ENCODE results near the gene ZNF780B.
"Not testable (repeated sequence)": the region's sequence is repeated elsewhere in the genome, so short reads cannot be mapped to it uniquely, and the experiment has no call there.

The ZNF780B gene

GRCh38 chr19:40053491-40053890, 2.5 kb downstream of the ZNF780B start:
- no peak for DNase-seq (ENCODE audit: extremely low read depth, low read depth)
- TF ChIP-seq, protein P1, sequence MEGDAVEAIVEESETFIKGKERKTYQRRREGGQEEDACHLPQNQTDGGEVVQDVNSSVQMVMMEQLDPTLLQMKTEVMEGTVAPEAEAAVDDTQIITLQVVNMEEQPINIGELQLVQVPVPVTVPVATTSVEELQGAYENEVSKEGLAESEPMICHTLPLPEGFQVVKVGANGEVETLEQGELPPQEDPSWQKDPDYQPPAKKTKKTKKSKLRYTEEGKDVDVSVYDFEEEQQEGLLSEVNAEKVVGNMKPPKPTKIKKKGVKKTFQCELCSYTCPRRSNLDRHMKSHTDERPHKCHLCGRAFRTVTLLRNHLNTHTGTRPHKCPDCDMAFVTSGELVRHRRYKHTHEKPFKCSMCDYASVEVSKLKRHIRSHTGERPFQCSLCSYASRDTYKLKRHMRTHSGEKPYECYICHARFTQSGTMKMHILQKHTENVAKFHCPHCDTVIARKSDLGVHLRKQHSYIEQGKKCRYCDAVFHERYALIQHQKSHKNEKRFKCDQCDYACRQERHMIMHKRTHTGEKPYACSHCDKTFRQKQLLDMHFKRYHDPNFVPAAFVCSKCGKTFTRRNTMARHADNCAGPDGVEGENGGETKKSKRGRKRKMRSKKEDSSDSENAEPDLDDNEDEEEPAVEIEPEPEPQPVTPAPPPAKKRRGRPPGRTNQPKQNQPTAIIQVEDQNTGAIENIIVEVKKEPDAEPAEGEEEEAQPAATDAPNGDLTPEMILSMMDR (IDR thresholded peaks at IDR 0.05; ENCODE audit: low read depth, low read length, missing control alignments): no peak
- H3K4me3 ChIP-seq (replicated peaks; ENCODE audit: low read depth, low read length): no peak overlapping the region

- H3K4me3 ChIP-seq (replicated peaks; ENCODE audit: low read depth, low read length); DNase-seq (ENCODE audit: extremely low read depth, low read depth): not testable (repeated sequence)
Observed at GRCh38 chr19:40041718-40042117, 14.3 kb downstream of the ZNF780B start.

DNA sequence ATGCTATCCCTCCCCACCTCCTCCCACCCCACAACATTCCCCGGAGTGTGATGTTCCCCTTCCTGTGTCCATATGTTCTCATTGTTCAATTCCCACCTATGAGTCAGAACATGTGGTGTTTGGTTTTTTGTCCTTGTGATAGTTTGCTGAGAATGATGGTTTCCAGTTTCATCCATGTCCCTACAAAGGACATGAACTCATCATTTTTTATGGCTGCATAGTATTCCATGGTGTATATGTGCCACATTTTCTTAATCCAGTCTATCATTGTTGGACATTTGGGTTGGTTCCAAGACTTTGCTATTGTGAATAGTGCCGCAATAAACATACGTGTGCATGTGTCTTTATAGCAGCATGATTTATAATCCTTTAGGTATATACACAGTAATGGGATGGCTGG, 18.0 kb downstream of the ZNF780B start:
- not testable (repeated sequence) for DNase-seq (ENCODE audit: extremely low read depth, low read depth); H3K4me3 ChIP-seq (replicated peaks; ENCODE audit: low read depth, low read length)

DNA sequence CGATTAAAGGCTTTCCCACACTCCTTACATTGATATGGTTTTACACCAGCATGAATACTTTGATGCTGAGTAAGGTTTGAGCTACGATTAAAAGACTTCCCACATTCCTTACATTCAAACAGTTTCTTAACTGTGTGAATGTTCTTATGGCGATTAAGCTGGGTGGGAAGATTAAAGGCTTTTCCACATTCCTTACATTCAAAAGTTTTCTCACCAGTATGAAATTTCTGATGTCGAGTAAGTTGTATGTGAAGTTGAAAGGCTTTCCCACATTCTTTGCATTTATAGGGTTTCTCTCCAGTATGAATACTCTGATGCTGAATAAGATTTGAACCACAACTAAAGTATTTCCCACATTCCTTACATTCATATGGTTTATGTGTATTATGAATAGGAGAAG, 20.0 kb downstream of the ZNF780B start:
- DNase-seq (ENCODE audit: extremely low read depth, low read depth): no peak
- no peak overlapping the region for H3K4me3 ChIP-seq (replicated peaks; ENCODE audit: low read depth, low read length)

DNA sequence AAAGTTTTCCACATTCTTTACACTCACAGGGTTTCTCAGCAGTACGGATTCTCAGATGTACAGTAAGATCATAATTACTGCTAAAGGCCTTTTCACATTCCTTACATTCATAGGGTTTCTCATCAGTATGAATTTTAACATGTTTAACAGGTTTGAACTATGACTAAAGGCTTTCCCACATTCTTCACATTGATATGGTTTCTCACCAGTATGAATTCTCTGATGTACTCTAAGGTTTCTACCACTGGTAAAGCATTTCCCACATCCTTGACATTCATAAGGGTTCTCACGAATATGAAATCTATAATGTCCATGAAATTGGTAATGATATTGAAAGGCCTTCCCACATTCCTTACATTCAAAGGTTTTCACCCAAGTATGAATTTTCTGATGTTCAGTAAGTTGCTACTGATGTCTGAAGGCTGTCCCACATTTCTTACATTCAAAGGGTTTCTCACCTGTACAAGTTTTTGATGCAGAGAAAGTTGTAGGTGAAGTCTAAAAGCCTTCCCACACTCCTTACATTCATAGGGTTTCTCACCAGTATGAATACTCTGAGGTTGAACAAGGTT, 22.0 kb downstream of the ZNF780B start:
- no peak overlapping the region for H3K4me3 ChIP-seq (replicated peaks; ENCODE audit: low read depth, low read length)
- DNase-seq (ENCODE audit: extremely low read depth, low read depth): no peak
- TF ChIP-seq, protein P1 (IDR thresholded peaks at IDR 0.05; ENCODE audit: low read depth, low read length, missing control alignments): no peak

More for the DNA sequence above, 20.0 kb downstream of the ZNF780B start:
- TF ChIP-seq, protein P1 (IDR thresholded peaks at IDR 0.05; ENCODE audit: low read depth, low read length, missing control alignments): no peak

- no peak overlapping the region for H3K4me3 ChIP-seq (replicated peaks; ENCODE audit: low read depth, low read length)
Observed at GRCh38 chr19:40026597-40026970, 29.4 kb downstream of the ZNF780B start.

DNA sequence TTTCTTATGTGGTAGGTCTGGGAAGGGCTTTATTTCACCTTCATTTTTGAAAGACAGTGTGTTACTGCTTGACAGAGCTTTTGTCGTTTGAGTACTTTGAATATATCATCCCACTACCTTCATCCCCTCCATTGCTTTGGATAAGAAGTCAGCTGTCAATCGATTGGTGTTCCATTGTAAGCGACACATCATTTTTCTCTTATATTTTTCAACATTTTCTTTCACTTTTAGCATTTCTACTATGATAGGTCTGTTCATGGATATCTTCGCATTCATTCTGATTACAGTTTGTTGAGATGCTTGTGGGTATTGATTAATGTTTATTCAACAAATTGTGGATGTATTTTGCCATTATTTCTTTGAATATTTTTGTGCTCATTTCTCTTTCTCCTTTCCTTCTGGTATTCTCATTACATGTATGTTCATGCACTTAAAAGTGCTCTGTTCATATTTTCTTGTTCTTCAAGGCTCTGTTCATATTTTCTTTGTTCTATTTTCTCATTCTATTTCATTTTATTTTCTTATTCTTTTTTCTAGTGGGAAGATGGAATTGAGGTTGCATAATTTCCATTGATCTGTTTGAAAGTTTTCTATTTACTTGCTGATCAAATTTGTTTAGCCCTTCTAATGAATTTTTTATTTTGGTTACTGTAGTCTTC, 30.0 kb downstream of the ZNF780B start:
- H3K4me3 ChIP-seq (replicated peaks; ENCODE audit: low read depth, low read length): no peak overlapping the region
- TF ChIP-seq, protein P1 (IDR thresholded peaks at IDR 0.05; ENCODE audit: low read depth, low read length, missing control alignments): no peak
- no peak for DNase-seq (ENCODE audit: extremely low read depth, low read depth)

More at GRCh38 chr19:40026597-40026970, 29.4 kb downstream of the ZNF780B start:
- TF ChIP-seq, protein P1 (IDR thresholded peaks at IDR 0.05; ENCODE audit: low read depth, low read length, missing control alignments): no peak
- no peak for DNase-seq (ENCODE audit: extremely low read depth, low read depth)

- no peak overlapping the region for H3K4me3 ChIP-seq (replicated peaks; ENCODE audit: low read depth, low read length)
- TF ChIP-seq, protein P1 (IDR thresholded peaks at IDR 0.05; ENCODE audit: low read depth, low read length, missing control alignments): no peak
- DNase-seq (ENCODE audit: extremely low read depth, low read depth): no peak
Observed at GRCh38 chr19:40023969-40024368, 32.1 kb downstream of the ZNF780B start.
